HCT116 (cell line): ENCODE measurements around the gene GALK2.

Experiments
- ATF3 ChIP-seq: IDR thresholded peaks from 2 replicates; pipeline ENCODE4 v1.6.1; 2012
- EGR1 ChIP-seq: IDR thresholded peaks from 2 replicates; pipeline ENCODE4 v1.6.1; 2012; ENCODE audit warnings: low read depth
- JUND ChIP-seq: IDR thresholded peaks from 2 replicates; pipeline ENCODE4 v1.6.1; 2012
- POLR2A ChIP-seq: IDR thresholded peaks from 2 replicates; pipeline ENCODE4 v1.7.0; 2011; ENCODE audit warnings: borderline replicate concordance; ENCODE audit not compliant: insufficient read depth, insufficient read length; ENCODE audit errors: extremely low read depth
- POLR2AphosphoS5 ChIP-seq: IDR thresholded peaks from 2 replicates; pipeline ENCODE4 v1.6.1; 2011; ENCODE audit warnings: mild to moderate bottlenecking, low read depth, low read length, moderate library complexity
- YY1 ChIP-seq: IDR thresholded peaks from 2 replicates; pipeline ENCODE4 v1.6.1; 2011; ENCODE audit warnings: low read length, low read depth, moderate library complexity, mild to moderate bottlenecking; ENCODE audit not compliant: insufficient replicate concordance; ENCODE audit errors: extremely low read depth
- TF ChIP-seq, protein P1 (sequence below), 3 experiments: fragments of 200-600 bp in 1 of 3; sonication (generic) in 1 of 3; IDR thresholded peaks in 2 of 3; conservative IDR thresholded peaks in 1 of 3; 2 replicates each; pipeline ENCODE4 v1.5.1; 2012 to 2017; ENCODE audit warnings: low read depth in 2 of 3, low read length in 2 of 3, antibody characterized with exemption in 1 of 3, borderline replicate concordance in 1 of 3, control low read depth in 1 of 3, mild to moderate bottlenecking in 1 of 3, mixed read lengths in 1 of 3, mixed run types in 1 of 3, moderate library complexity in 1 of 3; ENCODE audit not compliant: insufficient read depth in 1 of 3

DNA sequence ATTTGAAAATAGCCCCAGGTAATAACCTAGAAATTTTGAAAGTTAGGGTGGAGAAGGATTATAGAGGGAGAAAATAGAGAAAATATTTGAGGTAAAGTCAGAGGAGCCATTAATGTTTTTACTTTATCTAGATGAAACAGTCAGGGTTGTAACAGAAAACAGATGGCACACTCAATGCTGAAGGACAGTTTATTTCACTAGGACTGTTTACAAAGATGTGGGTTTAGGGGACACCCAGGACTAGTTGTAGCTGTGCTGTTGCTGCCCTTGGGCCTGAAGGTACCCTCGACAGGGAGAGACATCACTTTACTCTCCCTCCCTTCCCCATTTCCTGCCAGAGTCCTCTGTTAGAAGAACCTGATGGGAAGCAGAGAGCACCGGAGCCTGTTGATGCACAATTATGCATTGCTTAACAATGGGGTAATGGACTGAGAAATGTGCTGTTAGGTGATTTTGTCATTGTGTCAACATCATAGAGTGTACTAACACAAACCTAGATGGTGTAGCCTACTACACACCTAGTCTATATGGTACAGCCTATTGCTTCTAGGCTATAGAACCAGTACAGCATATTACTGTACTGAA, 103.8 kb downstream of the GALK2 start:
- TF ChIP-seq, protein P1, sequence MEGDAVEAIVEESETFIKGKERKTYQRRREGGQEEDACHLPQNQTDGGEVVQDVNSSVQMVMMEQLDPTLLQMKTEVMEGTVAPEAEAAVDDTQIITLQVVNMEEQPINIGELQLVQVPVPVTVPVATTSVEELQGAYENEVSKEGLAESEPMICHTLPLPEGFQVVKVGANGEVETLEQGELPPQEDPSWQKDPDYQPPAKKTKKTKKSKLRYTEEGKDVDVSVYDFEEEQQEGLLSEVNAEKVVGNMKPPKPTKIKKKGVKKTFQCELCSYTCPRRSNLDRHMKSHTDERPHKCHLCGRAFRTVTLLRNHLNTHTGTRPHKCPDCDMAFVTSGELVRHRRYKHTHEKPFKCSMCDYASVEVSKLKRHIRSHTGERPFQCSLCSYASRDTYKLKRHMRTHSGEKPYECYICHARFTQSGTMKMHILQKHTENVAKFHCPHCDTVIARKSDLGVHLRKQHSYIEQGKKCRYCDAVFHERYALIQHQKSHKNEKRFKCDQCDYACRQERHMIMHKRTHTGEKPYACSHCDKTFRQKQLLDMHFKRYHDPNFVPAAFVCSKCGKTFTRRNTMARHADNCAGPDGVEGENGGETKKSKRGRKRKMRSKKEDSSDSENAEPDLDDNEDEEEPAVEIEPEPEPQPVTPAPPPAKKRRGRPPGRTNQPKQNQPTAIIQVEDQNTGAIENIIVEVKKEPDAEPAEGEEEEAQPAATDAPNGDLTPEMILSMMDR (IDR thresholded peaks at IDR 0.05 in 2 of 3, conservative IDR thresholded peaks at IDR 0.05 in 1 of 3; ENCODE audit: borderline replicate concordance in 1 of 3, insufficient read depth in 1 of 3, low read depth in 2 of 3, low read length in 2 of 3): no peak
- no peak for TF ChIP-seq ATF3
- no peak for TF ChIP-seq YY1
- TF ChIP-seq POLR2A: no peak
- TF ChIP-seq EGR1: no peak
- TF ChIP-seq JUND: no peak
- TF ChIP-seq POLR2AphosphoS5: no peak
